Measurements from ENCODE around the gene SOWAHD. TPM values are rescaled to one million over a fixed set of nuclear protein-coding genes. Genes with fewer than 3 reads are reported as not detected.

SOWAHD gene
- not detected in 2 replicates for total RNA-seq (2022)
- Bru-seq, nascent RNA: not detected
- not detected for BruChase-seq, experiment 1, labeled RNA remaining after a 6-hour chase
- not detected for BruChase-seq, experiment 2, labeled RNA remaining after a 2-hour chase
- long read RNA-seq: 0 reads

GRCh38 chrX:119757979-119758730, at the start of gene SOWAHD:
TSS of gene SOWAHD (plus strand) at chrX:119758588. CDS start at chrX:119758668, 80 bp downstream.
- peak; percentile 48 for DNase-seq (ENCODE audit: unreplicated experiment)
- TF ChIP-seq CTCF (IDR thresholded peaks at IDR 0.05; ENCODE audit: unreplicated experiment): no peak
- CTCF ChIA-PET: interaction anchor here (0.5 to 1.4 kb wide), 9 partner anchors 9 to 1992 kb away, joined by 3 to 7 read pairs (median 3); partner anchors contain the start of gene NKRF
- POLR2A ChIA-PET: interaction anchor here (0.6 to 1.7 kb wide), 5 partner anchors 9 to 151 kb away, joined by 3 to 8 read pairs (median 4); partner anchors contain the start of genes RPL39 and UPF3B
- Mint-ChIP-seq H3K36me3 (ENCODE audit: insufficient read depth, unreplicated experiment) (no peaks in the 10 kb centered on the region), H3K4me1 (ENCODE audit: insufficient read depth, unreplicated experiment) (peaks cover under 1% of the 10 kb centered on the region), H3K9me3 (ENCODE audit: unreplicated experiment) (no peaks in the 10 kb centered on the region), H3K4me3 (ENCODE audit: unreplicated experiment) (peak within 1 kb of the TSS; percentile 44), H3K27ac (ENCODE audit: low read depth, unreplicated experiment) (no peak within 1 kb of the TSS), H3K27me3 (ENCODE audit: insufficient read depth, unreplicated experiment) (peaks cover 9% of the 10 kb centered on the region)
- intact Hi-C loops (cut with micrococcal nuclease): no loop called here
- no TSS peak for BruUV-seq (replicated peaks)

- Mint-ChIP-seq H3K27me3 (ENCODE audit: insufficient read depth, unreplicated experiment) (peaks cover 18% of the 10 kb centered on the region), H3K9me3 (ENCODE audit: unreplicated experiment) (no peaks in the 10 kb centered on the region), H3K4me1 (ENCODE audit: insufficient read depth, unreplicated experiment) (no peaks in the 10 kb centered on the region), H3K27ac (ENCODE audit: low read depth, unreplicated experiment) (no peak overlapping the region), H3K36me3 (ENCODE audit: insufficient read depth, unreplicated experiment) (no peaks in the 10 kb centered on the region), H3K4me3 (ENCODE audit: unreplicated experiment) (no peak overlapping the region)
- CTCF ChIA-PET: interaction anchor here (0.7 kb wide), 1 partner anchor 797 kb away, joined by 3 read pairs; no protein-coding TSS in a partner anchor
- POLR2A ChIA-PET: interaction anchor here (0.6 to 1.7 kb wide), 2 partner anchors 16 to 26 kb away, joined by 3 to 4 read pairs; partner anchors contain the start of gene SEPTIN6
- BruUV-seq (replicated peaks): no TSS peak
- intact Hi-C loops (cut with micrococcal nuclease): no loop called here
- DNase-seq (ENCODE audit: unreplicated experiment): no peak
- no peak for TF ChIP-seq CTCF (IDR thresholded peaks at IDR 0.05; ENCODE audit: unreplicated experiment)
Measured at GRCh38 chrX:119708936-119709335, 49.5 kb upstream of the SOWAHD start.

GRCh38 chrX:119709630-119710029, 48.8 kb upstream of the SOWAHD start:
- BruUV-seq (replicated peaks): no TSS peak
- POLR2A ChIA-PET: interaction anchor here (1.7 kb wide), 1 partner anchor 17 kb away, joined by 3 read pairs; the partner anchor contains the start of gene SEPTIN6
- intact Hi-C loops (cut with micrococcal nuclease): no loop called here
- CTCF ChIA-PET: interaction anchor here (0.7 to 1.0 kb wide), 3 partner anchors 11 to 797 kb away, joined by 3 read pairs; no protein-coding TSS in a partner anchor
- Mint-ChIP-seq H3K36me3 (ENCODE audit: insufficient read depth, unreplicated experiment) (no peaks in the 10 kb centered on the region), H3K27ac (ENCODE audit: low read depth, unreplicated experiment) (no peak overlapping the region), H3K4me1 (ENCODE audit: insufficient read depth, unreplicated experiment) (no peaks in the 10 kb centered on the region), H3K9me3 (ENCODE audit: unreplicated experiment) (no peaks in the 10 kb centered on the region), H3K27me3 (ENCODE audit: insufficient read depth, unreplicated experiment) (peaks cover 15% of the 10 kb centered on the region), H3K4me3 (ENCODE audit: unreplicated experiment) (no peak overlapping the region)
- no peak for TF ChIP-seq CTCF (IDR thresholded peaks at IDR 0.05; ENCODE audit: unreplicated experiment)
- no peak for DNase-seq (ENCODE audit: unreplicated experiment)

GRCh38 chrX:119721487-119721886, 36.9 kb upstream of the SOWAHD start:
- Mint-ChIP-seq H3K4me3 (ENCODE audit: unreplicated experiment) (no peak overlapping the region), H3K4me1 (ENCODE audit: insufficient read depth, unreplicated experiment) (no peaks in the 10 kb centered on the region), H3K36me3 (ENCODE audit: insufficient read depth, unreplicated experiment) (no peaks in the 10 kb centered on the region), H3K27me3 (ENCODE audit: insufficient read depth, unreplicated experiment) (peaks cover under 1% of the 10 kb centered on the region), H3K27ac (ENCODE audit: low read depth, unreplicated experiment) (no peak overlapping the region), H3K9me3 (ENCODE audit: unreplicated experiment) (peaks cover 16% of the 10 kb centered on the region)
- ChIA-PET CTCF (interaction anchor here (1.9 kb wide), 1 partner anchor 8 kb away, joined by 5 read pairs; no protein-coding TSS in a partner anchor), POLR2A (no interaction called here)
- no TSS peak for BruUV-seq (replicated peaks)
- no peak for DNase-seq (ENCODE audit: unreplicated experiment)
- TF ChIP-seq CTCF (IDR thresholded peaks at IDR 0.05; ENCODE audit: unreplicated experiment): no peak
- intact Hi-C loops (cut with micrococcal nuclease): no loop called here

Measured in MCF 10A (cell line).